Peyer's patch (tissue), 4 donors: ENCODE data around the gene TNFSF4. TPM values are rescaled to one million over a fixed set of nuclear protein-coding genes. Genes with fewer than 3 reads are reported as not detected.

Experiments
- DNase-seq, 3 donors: peaks; one replicate each; pipeline ENCODE4 v3.0.0-alpha.2; 2017 to 2019
- H3K27ac ChIP-seq, 4 donors: fragments of 200-600 bp; sonication (generic); one replicate each; pipeline ENCODE4 v1.5.1; 2016 to 2019
- H3K27me3 ChIP-seq, 2 donors: fragments of 200-600 bp; sonication (generic); one replicate each; pipeline ENCODE4 v1.5.1; 2019
- H3K36me3 ChIP-seq, 3 donors: fragments of 200-600 bp; sonication (generic); one replicate each; pipeline ENCODE4 v1.5.1; 2016 to 2019
- H3K4me1 ChIP-seq, 4 donors: fragments of 200-600 bp; sonication (generic); one replicate each; pipeline ENCODE4 v1.5.1; 2016 to 2019
- H3K4me3 ChIP-seq, 4 donors: fragments of 200-600 bp; sonication (generic); 1 replicate in 3 of 4; 2 replicates in 1 of 4; pipeline ENCODE4 v1.5.1; 2016 to 2019; ENCODE audit warnings: mild to moderate bottlenecking in 1 of 4
- H3K9me3 ChIP-seq, 4 donors: fragments of 200-600 bp; sonication (generic); one replicate each; pipeline ENCODE4 v1.5.1; 2016 to 2019; ENCODE audit warnings: mild to moderate bottlenecking in 1 of 4
- CTCF ChIP-seq, 6 experiments: fragments of 450-650 bp in 4 of 6; fragments of 200-600 bp in 2 of 6; sonication (generic) in 1 of 6; IDR thresholded peaks; one replicate each; pipeline ENCODE4 v1.5.1; 2017 to 2019; ENCODE audit warnings: antibody characterized with exemption in 6 of 6, mild to moderate bottlenecking in 3 of 6, moderate library complexity in 1 of 6
- POLR2A ChIP-seq, 2 donors: fragments of 450-650 bp; IDR thresholded peaks; one replicate each; pipeline ENCODE4 v1.5.1; 2017; ENCODE audit warnings: antibody characterized with exemption in 2 of 2, mild to moderate bottlenecking in 2 of 2, moderate library complexity in 2 of 2
- total RNA-seq, 4 donors: library from RNA; depleted of rRNA; stranded (reverse); fragments of >200 nt; gene quantifications; one replicate each; pipeline ENCODE4 v1.1.0, GENCODE V29; 2016

TNFSF4 gene
- total RNA-seq, 4 donors from 2014 or later, result 0.70 to 2.5 TPM; not detected in 2

DNA sequence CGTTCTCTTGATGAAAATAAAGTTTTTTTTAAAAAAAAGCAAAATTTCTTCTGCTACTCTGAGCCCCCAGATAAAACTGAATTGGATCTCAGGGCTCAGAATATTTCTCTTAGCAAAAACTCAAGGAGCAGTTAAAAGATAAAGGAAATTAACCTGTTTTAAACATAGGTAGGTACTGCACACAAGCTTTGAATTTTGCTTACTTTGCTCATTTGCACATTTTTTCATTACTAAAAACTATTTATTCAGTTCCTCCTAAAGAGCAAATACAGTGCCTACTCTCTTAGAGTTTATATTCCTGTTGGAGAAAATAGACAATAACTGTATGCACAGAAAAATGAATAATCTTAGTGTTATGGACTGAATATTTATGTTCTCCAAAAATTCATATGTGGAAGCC lies 13.0 kb upstream of the TNFSF4 start:
- DNase-seq, result no peak
- no peaks in the 10 kb centered on the region for H3K27me3 ChIP-seq
- no peaks in the 10 kb centered on the region for H3K4me1 ChIP-seq
- no peak overlapping the region for H3K27ac ChIP-seq
- no peaks in the 10 kb centered on the region for H3K36me3 ChIP-seq
- H3K4me3 ChIP-seq, result no peak overlapping the region
- no peak for TF ChIP-seq CTCF (IDR thresholded peaks at IDR 0.05)
- TF ChIP-seq POLR2A (IDR thresholded peaks at IDR 0.05), result no peak
- H3K9me3 ChIP-seq, result no peaks in the 10 kb centered on the region

DNA sequence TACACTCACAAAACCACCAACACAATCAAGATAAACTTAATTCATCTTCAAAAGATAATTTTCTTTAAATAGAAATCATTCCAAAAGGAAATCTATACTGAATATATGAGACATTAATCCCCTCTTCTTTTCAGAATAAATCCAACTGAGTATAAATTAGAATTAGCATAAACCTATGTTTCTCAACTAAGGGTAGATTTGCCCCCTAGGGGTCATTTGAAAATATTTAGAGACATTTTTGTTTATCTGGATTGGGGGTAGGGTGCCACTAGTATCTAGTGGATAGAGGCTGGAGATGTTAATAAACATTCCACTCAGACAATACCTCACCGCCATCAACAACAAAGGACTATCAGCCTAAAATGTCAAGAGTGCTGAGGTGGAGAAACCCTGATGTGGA lies 6.5 kb upstream of the TNFSF4 start:
- TF ChIP-seq CTCF (IDR thresholded peaks at IDR 0.05) (no peak), POLR2A (IDR thresholded peaks at IDR 0.05) (no peak)
- DNase-seq, result no peak
- Histone ChIP-seq H3K4me3 (no peak overlapping the region), H3K27ac (no peak overlapping the region), H3K9me3 (no peaks in the 10 kb centered on the region), H3K4me1 (peaks cover 0 to 13% (median 0%) of the 10 kb centered on the region in 4 donors), H3K36me3 (no peaks in the 10 kb centered on the region), H3K27me3 (no peaks in the 10 kb centered on the region)

DNA sequence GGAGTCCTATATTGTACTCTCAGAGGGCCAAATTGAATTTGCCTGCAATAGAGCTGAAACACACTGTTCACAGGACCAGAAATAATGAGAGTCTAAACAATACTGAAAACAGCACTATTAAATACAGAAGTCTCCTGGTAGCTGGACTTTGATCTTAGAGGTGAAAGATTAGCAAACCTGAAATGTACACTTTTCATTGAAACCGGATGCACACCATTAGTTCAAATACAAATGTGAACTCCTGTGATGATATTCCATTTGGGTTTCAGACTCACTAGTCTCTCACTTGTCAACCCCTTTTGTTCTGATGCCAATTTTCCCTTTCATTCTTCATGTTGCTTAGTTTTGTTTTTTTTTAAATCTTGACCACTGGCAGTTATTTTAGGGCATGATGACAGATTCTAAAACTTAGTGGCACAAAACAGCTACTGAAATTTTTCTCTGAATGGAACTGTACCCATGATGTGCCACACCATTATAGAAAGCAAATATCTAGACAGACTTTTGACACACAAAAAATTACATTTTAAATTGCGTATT lies 5.9 kb upstream of the TNFSF4 start:
- TF ChIP-seq POLR2A (IDR thresholded peaks at IDR 0.05), result no peak
- TF ChIP-seq CTCF (IDR thresholded peaks at IDR 0.05), result no peak
- DNase-seq, result no peak
- H3K4me3 ChIP-seq, result no peak overlapping the region
- H3K27ac ChIP-seq, result no peak overlapping the region
- peaks cover 0 to 13% (median 0%) of the 10 kb centered on the region in 4 donors for H3K4me1 ChIP-seq
- H3K27me3 ChIP-seq, result no peaks in the 10 kb centered on the region
- H3K9me3 ChIP-seq, result no peaks in the 10 kb centered on the region
- H3K36me3 ChIP-seq, result no peaks in the 10 kb centered on the region

DNA sequence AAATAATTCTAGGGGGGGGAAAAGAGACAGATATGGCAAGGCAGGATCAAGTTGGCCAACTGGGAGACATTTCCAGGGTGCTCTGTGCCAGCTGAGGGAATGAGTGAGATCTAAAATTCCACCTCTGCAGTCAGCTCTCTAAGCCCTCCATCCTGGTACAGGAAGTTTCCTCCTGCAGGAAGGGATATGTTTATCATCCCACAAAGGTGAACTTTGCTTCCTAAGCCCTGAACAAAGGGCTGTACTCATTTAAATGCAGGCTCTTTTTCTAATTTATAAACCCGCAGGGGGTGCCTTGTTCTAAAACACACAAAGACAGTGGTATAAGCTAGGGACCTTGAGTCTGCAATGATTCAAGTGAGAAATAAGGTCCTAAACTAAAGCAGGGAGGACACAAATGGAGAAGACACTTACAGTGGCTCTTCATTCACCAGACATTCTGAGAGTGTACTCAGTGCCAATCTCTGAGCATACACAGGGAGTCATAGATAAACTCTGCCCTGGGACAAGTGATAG lies 3.6 kb upstream of the TNFSF4 start:
- Histone ChIP-seq H3K36me3 (no peaks in the 10 kb centered on the region), H3K27me3 (no peaks in the 10 kb centered on the region), H3K9me3 (no peaks in the 10 kb centered on the region), H3K27ac (peak overlapping the region in 1 of 4 donors; percentile 9), H3K4me1 (peaks cover 0 to 13% (median 0%) of the 10 kb centered on the region in 4 donors), H3K4me3 (no peak overlapping the region)
- TF ChIP-seq CTCF (IDR thresholded peaks at IDR 0.05) (no peak), POLR2A (IDR thresholded peaks at IDR 0.05) (no peak)
- no peak for DNase-seq

DNA sequence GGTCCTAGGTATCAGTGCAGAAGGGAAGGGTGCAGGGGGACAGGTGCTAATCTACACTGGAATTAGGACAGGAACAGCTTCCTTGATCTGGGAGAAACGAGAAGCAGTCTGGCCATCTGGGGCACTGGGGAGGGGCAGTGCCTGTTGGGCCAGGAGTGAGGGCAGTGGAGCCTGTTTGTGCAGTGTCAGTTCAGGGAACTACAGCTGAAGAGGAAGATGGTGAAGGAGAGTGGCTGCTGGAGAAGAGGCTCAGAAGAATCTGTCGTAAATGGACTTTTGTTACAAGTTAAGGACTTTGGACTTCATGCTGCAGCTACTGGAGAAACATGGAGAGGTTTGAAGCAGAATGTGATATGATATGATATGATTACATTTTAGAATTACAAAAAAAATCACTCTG lies 3.2 kb upstream of the TNFSF4 start:
- no peaks in the 10 kb centered on the region for H3K36me3 ChIP-seq
- no peaks in the 10 kb centered on the region for H3K27me3 ChIP-seq
- peaks cover 0 to 13% (median 0%) of the 10 kb centered on the region in 4 donors for H3K4me1 ChIP-seq
- H3K4me3 ChIP-seq, result no peak overlapping the region
- no peaks in the 10 kb centered on the region for H3K9me3 ChIP-seq
- TF ChIP-seq CTCF (IDR thresholded peaks at IDR 0.05), result peak in 1 of 6 experiments; percentile 8
- no peak for TF ChIP-seq POLR2A (IDR thresholded peaks at IDR 0.05)
- no peak for DNase-seq
- no peak overlapping the region for H3K27ac ChIP-seq
